Measurements from ENCODE around the gene CNN1.

DNA sequence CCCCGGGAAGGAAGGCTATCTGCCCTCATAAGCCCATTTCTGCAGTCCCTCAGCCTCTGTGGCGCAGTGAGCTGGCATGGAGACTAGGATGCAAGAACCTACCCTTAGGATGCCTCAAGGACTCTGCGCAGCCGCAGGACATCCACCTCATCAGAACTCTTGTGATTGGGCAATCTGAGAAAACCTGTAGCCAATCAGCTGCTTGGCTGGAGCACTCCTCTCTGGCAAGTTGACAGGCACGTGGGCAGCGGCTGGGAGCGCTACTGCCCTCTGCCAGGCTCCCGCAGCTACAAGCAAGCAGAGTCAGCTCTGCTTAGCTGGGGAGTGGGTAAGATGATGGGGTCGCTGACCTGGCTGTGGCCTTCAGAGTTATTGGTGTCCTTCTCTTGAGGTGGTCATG, 8.2 kb upstream of the CNN1 start:
- TF ChIP-seq CTCF (IDR thresholded peaks at IDR 0.05) (peak in 3 of 4 experiments; percentile 12 to 54 (median 19)), POLR2A (IDR thresholded peaks at IDR 0.05) (no peak)
